HL-60/S4 treated with phorbol 12-myristate 13-acetate at 8.2 ng/mL for 4 days and 3 days (cell line): Measurements from ENCODE around the gene CTSO.
"Not testable (repeated sequence)": the region's sequence is repeated elsewhere in the genome, so short reads cannot be mapped to it uniquely, and the experiment has no call there.

ENCODE experiments used
- in situ Hi-C: fragments of 300-500 bp; cut with MboI; formaldehyde crosslinking; loops from 2 replicates; pipeline ENCODE4 v1.15.0; 2022; ENCODE audit warnings: low sequenced_read_pairs

Gene CTSO

GRCh38 chr4:155908187-155909139, 45.2 kb downstream of the CTSO start:
- in situ Hi-C loops = no loop called here

GRCh38 chr4:155907556-155907955, 46.1 kb downstream of the CTSO start:
- in situ Hi-C loops = no loop called here

GRCh38 chr4:155906554-155907247, 47.0 kb downstream of the CTSO start:
- in situ Hi-C loops = no loop called here

GRCh38 chr4:155904331-155904730, 49.3 kb downstream of the CTSO start:
- in situ Hi-C loops = no loop called here

GRCh38 chr4:155903453-155903852, 50.2 kb downstream of the CTSO start, which contains the start of gene TDO2:
Gene TDO2 (plus strand): TSS chr4:155903696. CDS start chr4:155903759, 63 bp downstream.
- in situ Hi-C loops = no loop called here

- in situ Hi-C loops = no loop called here
Measured at GRCh38 chr4:155901013-155901412, 52.7 kb downstream of the CTSO start.

GRCh38 chr4:155900381-155900780, 53.3 kb downstream of the CTSO start:
- in situ Hi-C loops = no loop called here

GRCh38 chr4:155899891-155900290, 53.8 kb downstream of the CTSO start:
- in situ Hi-C loops = no loop called here

GRCh38 chr4:155898371-155898770, 55.3 kb downstream of the CTSO start:
- in situ Hi-C loops = not testable (repeated sequence)

- in situ Hi-C loops = no loop called here
Measured at GRCh38 chr4:155891058-155891457, 62.6 kb downstream of the CTSO start.

GRCh38 chr4:155889946-155890345, 63.7 kb downstream of the CTSO start:
- in situ Hi-C loops = no loop called here

GRCh38 chr4:155889031-155889793, 64.5 kb downstream of the CTSO start:
- in situ Hi-C loops = no loop called here

GRCh38 chr4:155887847-155888570, 65.7 kb downstream of the CTSO start:
- in situ Hi-C loops = no loop called here

GRCh38 chr4:155887045-155887444, 66.6 kb downstream of the CTSO start:
- in situ Hi-C loops = no loop called here

- in situ Hi-C loops = no loop called here
Measured at GRCh38 chr4:155885666-155886065, 68.0 kb downstream of the CTSO start.

GRCh38 chr4:155883895-155884294, 69.8 kb downstream of the CTSO start:
- in situ Hi-C loops = no loop called here

- in situ Hi-C loops = no loop called here
Measured at GRCh38 chr4:155881555-155881954, 72.1 kb downstream of the CTSO start.

GRCh38 chr4:155879767-155880166, 73.9 kb downstream of the CTSO start:
- in situ Hi-C loops = no loop called here

- in situ Hi-C loops = no loop called here
Measured at GRCh38 chr4:155878611-155879010, 75.1 kb downstream of the CTSO start.

GRCh38 chr4:155877971-155878370, 75.7 kb downstream of the CTSO start:
- in situ Hi-C loops = no loop called here

GRCh38 chr4:155875878-155876277, 77.8 kb downstream of the CTSO start:
- in situ Hi-C loops = no loop called here
